Left lung (tissue), 10 donors: ENCODE results near the gene SRCAP. TPM values are rescaled to one million over a fixed set of nuclear protein-coding genes. Genes with fewer than 3 reads are reported as not detected.
A peak's percentile ranks its signal among the peaks of the same experiment; 100 is the strongest.

Experiments used
- ATAC-seq: fragments of 200-7000 bp; cut with Tn5 transposase; one replicate; pipeline ENCODE4 v1.9.1; 2020; ENCODE audit warnings: moderate library complexity
- DNase-seq, 4 donors: peaks; one replicate each; pipeline ENCODE4 v3.0.0-alpha.2; 2013 to 2020
- H3K27ac ChIP-seq, 2 donors: fragments of 200-600 bp; sonication (generic) in 1 of 2; one replicate each; pipeline versions ENCODE4 v1.5.0 to v1.8.0; 2020 to 2021
- H3K27me3 ChIP-seq, 2 donors: fragments of 200-600 bp; sonication (generic) in 1 of 2; one replicate each; pipeline versions ENCODE4 v1.5.0 to v1.8.0; 2020 to 2021
- H3K36me3 ChIP-seq, 2 donors: fragments of 200-600 bp; sonication (generic) in 1 of 2; one replicate each; pipeline versions ENCODE4 v1.5.0 to v1.8.0; 2020 to 2021
- H3K4me1 ChIP-seq, 2 donors: fragments of 200-600 bp; one replicate each; pipeline ENCODE4 v1.8.0; 2021
- H3K4me3 ChIP-seq, 2 donors: fragments of 200-600 bp; sonication (generic) in 1 of 2; one replicate each; pipeline versions ENCODE4 v1.5.0 to v1.8.0; 2020 to 2021; ENCODE audit warnings: mild to moderate bottlenecking in 1 of 2
- H3K9me3 ChIP-seq, 2 donors: fragments of 200-600 bp; sonication (generic) in 1 of 2; one replicate each; pipeline versions ENCODE4 v1.5.0 to v1.8.0; 2020 to 2021
- CTCF ChIP-seq, 2 donors: fragments of 200-600 bp; sonication (generic) in 1 of 2; IDR thresholded peaks; one replicate each; pipeline versions ENCODE4 v1.5.0 to v1.8.0; 2021; ENCODE audit warnings: antibody characterized with exemption in 2 of 2
- intact Hi-C, 2 donors: fragments of 100-400 bp; cut with DNase I; formaldehyde crosslinking; loops; one replicate each; pipeline versions ENCODE4 v1.11.2 to v1.14.2; 2022
- polyA plus RNA-seq, 6 donors: library from polyadenylated mRNA; unstranded; fragments of 120-200 nt; gene quantifications; one replicate each; pipeline ENCODE4 v1.2.1, GENCODE V29; 2013; ENCODE audit not compliant: insufficient read length in 6 of 6
- total RNA-seq, 2 donors: library from RNA; stranded (reverse); fragmentation: NEBNext Ultra II Directional; extraction: Animal tissue kit (Norgen Biotek cat#: 25700); gene quantifications; one replicate each; pipeline ENCODE4 v1.2.1, GENCODE V29; 2021
- donor health status: DM: no; HTN: yes; CAD: no.
- donor health status: DM: no; HTN: no; CAD: no.

The SRCAP gene
- total and polyA plus RNA-seq, 8 donors, result 30.7 to 67.4 (median 40.6) TPM

GRCh38 chr16:30722916-30723315, 23.9 kb downstream of the SRCAP start:
- Histone ChIP-seq H3K9me3 (no peaks in the 10 kb centered on the region), H3K4me3 (no peak overlapping the region), H3K27me3 (no peaks in the 10 kb centered on the region), H3K27ac (no peak overlapping the region), H3K36me3 (peaks cover 8 to 99% of the 10 kb centered on the region in 2 donors), H3K4me1 (peaks cover 0 to 17% of the 10 kb centered on the region in 2 donors)
- intact Hi-C loops, result no loop called here
- no peak for ATAC-seq
- no peak for TF ChIP-seq CTCF (IDR thresholded peaks at IDR 0.05)
- DNase-seq, result peak in 1 of 4 donors; percentile 72

- intact Hi-C loops, result no loop called here
These were observed 24.9 kb downstream of the SRCAP start for GRCh38 chr16:30723725-30724355.

GRCh38 chr16:30724641-30725417, 25.9 kb downstream of the SRCAP start:
- H3K36me3 ChIP-seq, result peaks cover 8 to 99% of the 10 kb centered on the region in 2 donors
- intact Hi-C loops, result no loop called here
- peak overlapping the region in 1 of 2 donors; percentile 78 for H3K27ac ChIP-seq
- no peak for TF ChIP-seq CTCF (IDR thresholded peaks at IDR 0.05)
- no peak overlapping the region for H3K4me3 ChIP-seq
- no peaks in the 10 kb centered on the region for H3K27me3 ChIP-seq
- H3K9me3 ChIP-seq, result no peaks in the 10 kb centered on the region
- ATAC-seq, result peak; percentile 49
- H3K4me1 ChIP-seq, result peaks cover 0 to 31% of the 10 kb centered on the region in 2 donors
- peak in 2 of 4 donors; percentile 55 to 83 for DNase-seq

More at GRCh38 chr16:30723725-30724355, 24.9 kb downstream of the SRCAP start:
- Histone ChIP-seq H3K4me3 (no peak overlapping the region), H3K27me3 (no peaks in the 10 kb centered on the region), H3K36me3 (peaks cover 8 to 99% of the 10 kb centered on the region in 2 donors), H3K27ac (peak overlapping the region in 1 of 2 donors; percentile 78), H3K9me3 (no peaks in the 10 kb centered on the region), H3K4me1 (peaks cover 0 to 25% of the 10 kb centered on the region in 2 donors)
- no peak for TF ChIP-seq CTCF (IDR thresholded peaks at IDR 0.05)
- ATAC-seq, result no peak
- no peak for DNase-seq

- no peak for ATAC-seq
- peak overlapping the region; percentile 4 to 78 for H3K27ac ChIP-seq
These were observed 26.4 kb downstream of the SRCAP start for GRCh38 chr16:30725418-30725792.

More at GRCh38 chr16:30725418-30725792, 26.4 kb downstream of the SRCAP start:
- no peaks in the 10 kb centered on the region for H3K27me3 ChIP-seq
- peaks cover 8 to 99% of the 10 kb centered on the region in 2 donors for H3K36me3 ChIP-seq
- no peak for TF ChIP-seq CTCF (IDR thresholded peaks at IDR 0.05)
- no peak overlapping the region for H3K4me3 ChIP-seq
- H3K9me3 ChIP-seq, result no peaks in the 10 kb centered on the region
- peaks cover 0 to 31% of the 10 kb centered on the region in 2 donors for H3K4me1 ChIP-seq
- intact Hi-C loops, result no loop called here
- no peak for DNase-seq
